H9 (cell line): ENCODE data around the gene COL28A1. TPM values are rescaled to one million over a fixed set of nuclear protein-coding genes. Genes with fewer than 3 reads are reported as not detected.

Experiments
- DNase-seq: peaks from one replicate; pipeline ENCODE4 v3.0.0-alpha.2; 2017
- H2AFZ ChIP-seq: one replicate; pipeline ENCODE4 v1.6.1; 2013; ENCODE audit warnings: mild to moderate bottlenecking, low read length, control low read depth, moderate library complexity
- H2AK5ac ChIP-seq: 2 replicates; pipeline ENCODE4 v1.6.1; 2013; ENCODE audit warnings: low read length, control low read depth, mixed read lengths; ENCODE audit not compliant: insufficient read length
- H2BK120ac ChIP-seq: one replicate; pipeline ENCODE4 v1.6.1; 2013; ENCODE audit warnings: low read depth, mild to moderate bottlenecking, low read length, control low read depth, inconsistent platforms; ENCODE audit not compliant: poor library complexity, severe bottlenecking
- H2BK12ac ChIP-seq: 2 replicates; pipeline ENCODE4 v1.6.1; 2013; ENCODE audit warnings: low read length, control low read depth, mixed read lengths, low read depth; ENCODE audit not compliant: insufficient read length
- H2BK15ac ChIP-seq: 2 replicates; pipeline ENCODE4 v1.6.1; 2013; ENCODE audit warnings: low read depth, low read length, control low read depth
- H2BK20ac ChIP-seq: one replicate; pipeline ENCODE4 v1.6.1; 2013; ENCODE audit warnings: low read depth, mild to moderate bottlenecking, low read length, control low read depth, inconsistent platforms; ENCODE audit not compliant: poor library complexity, severe bottlenecking
- H2BK5ac ChIP-seq: 2 replicates; pipeline ENCODE4 v1.6.1; 2013; ENCODE audit warnings: low read length, control low read depth, mixed read lengths; ENCODE audit not compliant: insufficient read length
- H3K14ac ChIP-seq: 2 replicates; pipeline ENCODE4 v1.6.1; 2013; ENCODE audit warnings: low read length, control low read depth; ENCODE audit not compliant: insufficient read depth
- H3K18ac ChIP-seq: 2 replicates; pipeline ENCODE4 v1.6.1; 2013; ENCODE audit warnings: low read depth, mild to moderate bottlenecking, mixed read lengths, low read length, control low read depth; ENCODE audit not compliant: insufficient read length
- H3K23ac ChIP-seq: 2 replicates; pipeline ENCODE4 v1.6.1; 2013; ENCODE audit warnings: low read length, control low read depth, mixed read lengths, low read depth; ENCODE audit not compliant: insufficient read length
- H3K23me2 ChIP-seq: 2 replicates; pipeline ENCODE4 v1.6.1; 2013; ENCODE audit warnings: low read depth, mild to moderate bottlenecking, mixed read lengths, low read length, control low read depth; ENCODE audit not compliant: insufficient read length, poor library complexity, severe bottlenecking
- H3K27ac ChIP-seq: 2 replicates; pipeline ENCODE4 v1.5.1; 2013; ENCODE audit warnings: low read length, control low read depth, mixed read lengths, low read depth; ENCODE audit not compliant: insufficient read length
- H3K27me3 ChIP-seq: 2 replicates; pipeline ENCODE4 v1.6.1; 2013; ENCODE audit warnings: low read length, control low read depth, inconsistent platforms; ENCODE audit not compliant: insufficient read depth
- H3K4ac ChIP-seq: 2 replicates; pipeline ENCODE4 v1.6.1; 2013; ENCODE audit warnings: low read depth, mild to moderate bottlenecking, control low read depth, inconsistent platforms, low read length, moderate library complexity
- H3K4me1 ChIP-seq: 2 replicates; pipeline ENCODE4 v1.6.1; 2013; ENCODE audit warnings: low read length, control low read depth, inconsistent platforms; ENCODE audit not compliant: insufficient read depth
- H3K4me2 ChIP-seq: 2 replicates; pipeline ENCODE4 v1.6.1; 2013; ENCODE audit warnings: low read length, control low read depth, mixed read lengths; ENCODE audit not compliant: insufficient read length, insufficient read depth
- H3K56ac ChIP-seq: 2 replicates; pipeline ENCODE4 v1.6.1; 2013; ENCODE audit warnings: low read depth, mild to moderate bottlenecking, mixed read lengths, low read length, control low read depth; ENCODE audit not compliant: insufficient read length
- H3K79me1 ChIP-seq: 2 replicates; pipeline ENCODE4 v1.6.1; 2013; ENCODE audit warnings: low read depth, mild to moderate bottlenecking, moderate library complexity, low read length, control low read depth, inconsistent platforms; ENCODE audit not compliant: insufficient read depth, poor library complexity, severe bottlenecking
- H3K79me2 ChIP-seq: 2 replicates; pipeline ENCODE4 v1.6.1; 2013; ENCODE audit warnings: low read length, control low read depth, inconsistent platforms; ENCODE audit not compliant: insufficient read depth
- H3K9ac ChIP-seq: 2 replicates; pipeline ENCODE4 v1.6.1; 2013; ENCODE audit warnings: low read length, control low read depth, mixed read lengths; ENCODE audit not compliant: insufficient read length; ENCODE audit errors: extremely low read depth
- H3K9me3 ChIP-seq: one replicate; pipeline ENCODE4 v1.6.1; 2013; ENCODE audit warnings: low read depth, low read length, inconsistent platforms; ENCODE audit not compliant: control insufficient read depth
- H3T11ph ChIP-seq: one replicate; pipeline ENCODE4 v1.6.1; 2013; ENCODE audit warnings: mild to moderate bottlenecking, low read length, control low read depth, inconsistent platforms
- H4K20me1 ChIP-seq: one replicate; pipeline ENCODE4 v1.6.1; 2013; ENCODE audit not compliant: control insufficient read depth, insufficient read length, insufficient read depth
- H4K5ac ChIP-seq: 2 replicates; pipeline ENCODE4 v1.6.1; 2013; ENCODE audit warnings: low read depth, mild to moderate bottlenecking, mixed read lengths, low read length, control low read depth; ENCODE audit not compliant: insufficient read length
- H4K8ac ChIP-seq: replicated peaks from 2 replicates; pipeline ENCODE4 v1.6.1; 2013; ENCODE audit warnings: low read length, control low read depth, mixed read lengths, low read depth; ENCODE audit not compliant: insufficient read length
- H4K91ac ChIP-seq: 2 replicates; pipeline ENCODE4 v1.6.1; 2013; ENCODE audit warnings: low read depth, mild to moderate bottlenecking, moderate library complexity, mixed read lengths, low read length, control low read depth; ENCODE audit not compliant: insufficient read length
- H3K27ac Mint-ChIP-seq, 3 experiments: 2 replicates in 2 of 3; 3 replicates in 1 of 3; pipeline ENCODE4 v1.8.0; 2020 to 2021; ENCODE audit warnings: mixed read lengths in 3 of 3, mild to moderate bottlenecking in 1 of 3, moderate library complexity in 1 of 3
- H3K27me3 Mint-ChIP-seq: 2 replicates; pipeline ENCODE4 v1.8.0; 2021; ENCODE audit warnings: low read depth, mild to moderate bottlenecking, moderate library complexity, mixed read lengths
- H3K36me3 Mint-ChIP-seq, 3 experiments: 2 replicates in 2 of 3; 3 replicates in 1 of 3; pipeline ENCODE4 v1.8.0; 2020 to 2021; ENCODE audit warnings: low read depth in 3 of 3, mixed read lengths in 3 of 3; ENCODE audit not compliant: insufficient read depth in 1 of 3
- H3K4me1 Mint-ChIP-seq, 2 experiments: 2 replicates each; pipeline ENCODE4 v1.8.0; 2020; ENCODE audit warnings: mixed read lengths in 2 of 2
- H3K4me3 Mint-ChIP-seq, 2 experiments: 2 replicates in 1 of 2; 3 replicates in 1 of 2; pipeline ENCODE4 v1.8.0; 2020 to 2021; ENCODE audit warnings: mild to moderate bottlenecking in 2 of 2, mixed read lengths in 2 of 2, moderate library complexity in 1 of 2
- H3K9me3 Mint-ChIP-seq, 2 experiments: 2 replicates in 1 of 2; 3 replicates in 1 of 2; pipeline ENCODE4 v1.8.0; 2020; ENCODE audit warnings: mild to moderate bottlenecking in 2 of 2, mixed read lengths in 2 of 2, moderate library complexity in 1 of 2
- WGBS: extraction: QIAGEN DNeasy Blood & Tissue Kit; methylation state at CpG from one replicate; pipeline ENCODE4 v1.1.7; 2013; ENCODE audit warnings: missing lambda C conversion rate, low lambda C conversion rate, mixed read lengths; ENCODE audit not compliant: insufficient read length; ENCODE audit errors: extremely low coverage; 5-methylcytosine and 5-hydroxymethylcytosine counted together
- total RNA-seq: library from RNA; stranded (reverse); gene quantifications from 2 replicates; pipeline ENCODE4 v1.2.1, GENCODE V29; 2021
- TF ChIP-seq, protein P1 (sequence below): fragments of 200-600 bp; sonication (generic); conservative IDR thresholded peaks from 3 replicates; pipeline ENCODE4 v1.8.0; 2021; ENCODE audit warnings: antibody characterized with exemption, mild to moderate bottlenecking

COL28A1 gene
- total RNA-seq, 1 experiment from 2014 or later = 0.66 TPM

DNA sequence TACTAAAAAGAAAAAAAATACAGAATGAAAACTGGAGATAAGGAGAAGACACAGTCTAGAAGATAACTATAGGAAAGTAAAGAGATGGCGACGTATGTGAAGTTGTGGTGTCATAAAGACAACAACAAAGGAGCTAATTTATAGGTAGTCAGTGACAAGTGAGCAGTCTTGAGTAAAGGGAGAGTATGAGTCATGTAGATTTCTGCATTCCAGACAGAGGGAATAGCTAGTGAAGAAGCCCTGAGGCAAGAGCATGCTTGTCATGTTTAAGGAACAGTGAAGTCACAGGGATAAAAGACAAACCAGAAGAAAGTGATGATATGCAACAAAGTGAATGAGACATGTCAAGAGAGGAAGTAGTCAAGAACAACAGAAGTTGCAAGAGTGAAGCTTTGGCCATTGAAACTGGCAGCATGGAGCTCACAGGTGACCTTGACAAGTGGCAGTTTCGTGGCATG, 28.7 kb upstream of the COL28A1 start:
- H2BK120ac ChIP-seq = no peak overlapping the region
- no peak overlapping the region for H2AFZ ChIP-seq
- WGBS = no CpG with 5 or more reads among the region's 3 CpGs
- H3K4me2 ChIP-seq = no peak overlapping the region
- TF ChIP-seq, protein P1, sequence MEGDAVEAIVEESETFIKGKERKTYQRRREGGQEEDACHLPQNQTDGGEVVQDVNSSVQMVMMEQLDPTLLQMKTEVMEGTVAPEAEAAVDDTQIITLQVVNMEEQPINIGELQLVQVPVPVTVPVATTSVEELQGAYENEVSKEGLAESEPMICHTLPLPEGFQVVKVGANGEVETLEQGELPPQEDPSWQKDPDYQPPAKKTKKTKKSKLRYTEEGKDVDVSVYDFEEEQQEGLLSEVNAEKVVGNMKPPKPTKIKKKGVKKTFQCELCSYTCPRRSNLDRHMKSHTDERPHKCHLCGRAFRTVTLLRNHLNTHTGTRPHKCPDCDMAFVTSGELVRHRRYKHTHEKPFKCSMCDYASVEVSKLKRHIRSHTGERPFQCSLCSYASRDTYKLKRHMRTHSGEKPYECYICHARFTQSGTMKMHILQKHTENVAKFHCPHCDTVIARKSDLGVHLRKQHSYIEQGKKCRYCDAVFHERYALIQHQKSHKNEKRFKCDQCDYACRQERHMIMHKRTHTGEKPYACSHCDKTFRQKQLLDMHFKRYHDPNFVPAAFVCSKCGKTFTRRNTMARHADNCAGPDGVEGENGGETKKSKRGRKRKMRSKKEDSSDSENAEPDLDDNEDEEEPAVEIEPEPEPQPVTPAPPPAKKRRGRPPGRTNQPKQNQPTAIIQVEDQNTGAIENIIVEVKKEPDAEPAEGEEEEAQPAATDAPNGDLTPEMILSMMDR = no peak
- H3K14ac ChIP-seq = no peak overlapping the region
- no peak overlapping the region for H3K18ac ChIP-seq
- no peak overlapping the region for H2BK12ac ChIP-seq
- no peak overlapping the region for H3K9ac ChIP-seq
- no peak for DNase-seq
- H3K79me1 ChIP-seq = no peaks in the 10 kb centered on the region
- H3K9me3 ChIP-seq = no peaks in the 10 kb centered on the region
- H3T11ph ChIP-seq = no peak overlapping the region
- H4K91ac ChIP-seq = no peak overlapping the region
- H3K23ac ChIP-seq = no peak overlapping the region
- no peak overlapping the region for H2BK20ac ChIP-seq
- peaks cover 9% of the 10 kb centered on the region; the same call in 1 of the 2 replicates for H3K79me2 ChIP-seq
- no peak overlapping the region for H4K8ac ChIP-seq
- H3K27me3 ChIP-seq = no peaks in the 10 kb centered on the region
- Mint-ChIP-seq H3K27me3 (no peaks in the 10 kb centered on the region), H3K4me3 (no peak overlapping the region), H3K36me3 (peaks cover 8 to 24% (median 11%) of the 10 kb centered on the region in 3 experiments; a peak in 6 of 7 replicates), H3K27ac (no peak overlapping the region), H3K4me1 (peaks cover 15 to 16% of the 10 kb centered on the region in 2 experiments), H3K9me3 (peaks cover 2 to 5% of the 10 kb centered on the region in 2 experiments; a peak in 2 of 5 replicates)
- H3K56ac ChIP-seq = no peak overlapping the region
- no peak overlapping the region for H2BK5ac ChIP-seq
- no peak overlapping the region for H3K4ac ChIP-seq
- H3K4me1 ChIP-seq = peaks cover 7% of the 10 kb centered on the region; the same call in 1 of the 2 replicates
- no peaks in the 10 kb centered on the region for H4K20me1 ChIP-seq
- peaks cover 3% of the 10 kb centered on the region for H3K23me2 ChIP-seq
- no peak overlapping the region for H2AK5ac ChIP-seq
- no peak overlapping the region for H4K5ac ChIP-seq
- no peak overlapping the region for H2BK15ac ChIP-seq
- no peak overlapping the region for H3K27ac ChIP-seq
